Thoracic aorta (tissue), 2 donors: ENCODE results near the gene RPL29. TPM values are rescaled to one million over a fixed set of nuclear protein-coding genes. Genes with fewer than 3 reads are reported as not detected.
"Not testable (repeated sequence)": the region's sequence is repeated elsewhere in the genome, so short reads cannot be mapped to it uniquely, and the experiment has no call there.

Source experiments
- ATAC-seq: fragments of 150-250 bp; one replicate; pipeline ENCODE4 v1.8.0; 2017; ENCODE audit warnings: low read depth; ENCODE audit not compliant: insufficient number of reproducible peaks, low FRiP score
- DNase-seq: peaks from one replicate; pipeline ENCODE4 v3.0.0-alpha.2; 2020; ENCODE audit warnings: low spot score
- H3K27ac ChIP-seq, 2 donors: fragments of 200-600 bp; sonication (generic); 1 replicate in 1 of 2; 2 replicates in 1 of 2; pipeline ENCODE4 v1.5.1; 2016; ENCODE audit warnings: mild to moderate bottlenecking in 2 of 2, moderate library complexity in 2 of 2
- H3K27me3 ChIP-seq: fragments of 200-600 bp; sonication (generic); replicated peaks from 2 replicates; pipeline ENCODE4 v1.6.0; 2016; ENCODE audit warnings: mild to moderate bottlenecking; ENCODE audit not compliant: insufficient read depth
- H3K36me3 ChIP-seq: fragments of 200-600 bp; sonication (generic); one replicate; pipeline ENCODE4 v1.5.1; 2016
- H3K4me1 ChIP-seq, 2 donors: fragments of 200-600 bp; sonication (generic); 1 replicate in 1 of 2; 2 replicates in 1 of 2; pipeline versions ENCODE4 v1.5.1 to v1.6.0; 2016; ENCODE audit warnings: low read depth in 2 of 2, mild to moderate bottlenecking in 1 of 2; ENCODE audit not compliant: control insufficient read depth in 1 of 2
- H3K4me3 ChIP-seq: fragments of 200-600 bp; sonication (generic); 2 replicates; pipeline ENCODE4 v1.5.1; 2016; ENCODE audit warnings: mild to moderate bottlenecking
- H3K9me3 ChIP-seq: fragments of 200-600 bp; sonication (generic); 2 replicates; pipeline ENCODE4 v1.5.1; 2016
- CTCF ChIP-seq: fragments of 200-600 bp; sonication (generic); IDR thresholded peaks from one replicate; pipeline ENCODE4 v1.5.1; 2019; ENCODE audit warnings: antibody characterized with exemption
- total RNA-seq, 2 donors: library from RNA; depleted of rRNA; stranded (reverse); fragments of >200 nt; gene quantifications; one replicate each; pipeline versions ENCODE4 v1.1.0 to v1.2.3, GENCODE V29; 2016

RPL29 gene
- total RNA-seq, 2 donors from 2014 or later, result 642 to 718 TPM

GRCh38 chr3:52036829-52037228 is 41.1 kb upstream of the RPL29 start:
- no peak for DNase-seq

DNA sequence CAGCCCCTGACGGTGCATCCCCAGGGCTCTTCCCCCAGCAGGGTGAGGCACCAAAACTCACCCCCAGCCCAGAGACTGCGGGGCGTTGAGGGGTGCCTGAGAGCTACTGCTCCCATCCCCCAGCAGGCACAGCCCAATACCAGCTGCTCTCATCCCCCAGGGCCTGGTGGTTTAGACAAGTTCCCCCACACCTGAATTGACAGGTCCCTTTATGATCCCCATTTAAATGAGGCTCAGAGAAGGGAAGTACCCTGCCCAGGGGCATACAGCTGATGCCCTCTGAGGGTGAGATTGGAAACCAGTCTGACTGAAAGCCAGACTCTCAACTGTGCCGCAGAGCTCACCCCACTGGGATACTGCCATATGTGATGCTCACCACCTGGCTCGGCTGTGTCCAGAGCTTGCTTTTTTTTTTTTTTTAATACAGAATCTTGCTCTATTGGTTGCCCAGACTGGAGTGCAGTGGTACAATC is 40.6 kb upstream of the RPL29 start:
- TF ChIP-seq CTCF, result no peak
- no peak overlapping the region for H3K27ac ChIP-seq

More at GRCh38 chr3:52036829-52037228, 41.1 kb upstream of the RPL29 start:
- Histone ChIP-seq H3K9me3 (no peaks in the 10 kb centered on the region), H3K36me3 (no peaks in the 10 kb centered on the region), H3K27ac (no peak overlapping the region), H3K4me1 (peaks cover 7 to 25% of the 10 kb centered on the region in 2 donors), H3K27me3 (no peaks in the 10 kb centered on the region), H3K4me3 (no peak overlapping the region)
- ATAC-seq, result no peak
- no peak for TF ChIP-seq CTCF

DNA sequence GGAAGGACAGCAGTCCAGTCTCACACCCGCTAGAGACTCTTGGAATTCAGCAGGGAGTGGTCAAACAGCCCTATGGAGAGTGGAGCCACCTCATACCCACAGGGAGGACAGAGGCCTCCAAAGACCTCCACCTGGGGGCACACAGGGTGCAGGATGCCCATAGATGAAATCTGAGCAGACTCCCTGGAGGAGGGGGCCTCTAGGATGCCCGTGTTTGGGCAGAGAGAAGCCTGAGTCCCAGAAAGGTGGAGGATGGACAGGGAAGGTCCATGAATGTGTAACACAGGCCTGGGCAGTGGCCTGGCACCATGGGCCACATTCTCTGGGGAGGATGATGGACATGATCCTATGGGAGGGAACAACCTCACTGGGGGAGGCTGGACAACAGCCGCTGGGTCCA is 39.0 kb upstream of the RPL29 start:
- Histone ChIP-seq H3K9me3 (no peaks in the 10 kb centered on the region), H3K27me3 (no peaks in the 10 kb centered on the region), H3K36me3 (no peaks in the 10 kb centered on the region), H3K4me3 (no peak overlapping the region), H3K27ac (no peak overlapping the region), H3K4me1 (peaks cover 3 to 6% of the 10 kb centered on the region in 2 donors)
- no peak for ATAC-seq
- DNase-seq, result no peak
- TF ChIP-seq CTCF, result no peak

More for the DNA sequence above, 40.6 kb upstream of the RPL29 start:
- H3K36me3 ChIP-seq, result no peaks in the 10 kb centered on the region
- no peaks in the 10 kb centered on the region for H3K9me3 ChIP-seq
- DNase-seq (no peak), ATAC-seq (no peak)
- no peak overlapping the region for H3K4me3 ChIP-seq
- H3K27me3 ChIP-seq, result no peaks in the 10 kb centered on the region
- H3K4me1 ChIP-seq, result peaks cover 7 to 22% of the 10 kb centered on the region in 2 donors

- Histone ChIP-seq H3K4me1 (peaks cover 0 to 2% of the 10 kb centered on the region in 2 donors), H3K27me3 (no peaks in the 10 kb centered on the region), H3K27ac (no peak overlapping the region), H3K4me3 (no peak overlapping the region), H3K36me3 (no peaks in the 10 kb centered on the region), H3K9me3 (no peaks in the 10 kb centered on the region)
- TF ChIP-seq CTCF, result no peak
- DNase-seq (no peak), ATAC-seq (no peak)
Observed at GRCh38 chr3:52034212-52034611, 38.5 kb upstream of the RPL29 start.

- H3K4me1 ChIP-seq, H3K4me3 ChIP-seq, DNase-seq, H3K27ac ChIP-seq, H3K9me3 ChIP-seq, H3K27me3 ChIP-seq, ATAC-seq, H3K36me3 ChIP-seq: not testable (repeated sequence)
Observed at GRCh38 chr3:52033748-52034147, 38.1 kb upstream of the RPL29 start.
